GM23338 (cell line): ENCODE measurements around the gene TNIP1. TPM values are rescaled to one million over a fixed set of nuclear protein-coding genes. Genes with fewer than 3 reads are reported as not detected.

Experiments
- ATAC-seq: fragments of 200-7000 bp; cut with Tn5 transposase; 3 replicates; pipeline ENCODE4 v1.9.1; 2020
- DNase-seq: peaks from one replicate; pipeline ENCODE4 v3.0.0-alpha.2; 2015; ENCODE audit warnings: low spot score
- H2AFZ ChIP-seq: fragments of 200-600 bp; sonication (generic); 2 replicates; pipeline ENCODE4 v1.8.0; 2016; ENCODE audit warnings: antibody characterized with exemption, mild to moderate bottlenecking, moderate library complexity
- H3F3A ChIP-seq: fragments of 200-600 bp; sonication (generic); replicated peaks from 2 replicates; pipeline ENCODE4 v1.8.0; 2017; ENCODE audit warnings: antibody characterized with exemption, mixed run types, low read depth
- H3K27ac ChIP-seq: fragments of 200-600 bp; sonication (generic); 2 replicates; pipeline ENCODE4 v1.6.1; 2016; ENCODE audit warnings: low read depth
- H3K27me3 ChIP-seq: fragments of 200-600 bp; sonication (generic); 2 replicates; pipeline ENCODE4 v1.8.0; 2016; ENCODE audit warnings: mild to moderate bottlenecking, mixed run types, moderate library complexity; ENCODE audit not compliant: insufficient read depth
- H3K36me3 ChIP-seq: fragments of 200-600 bp; sonication (generic); 2 replicates; pipeline ENCODE4 v1.8.0; 2016; ENCODE audit warnings: mild to moderate bottlenecking; ENCODE audit not compliant: insufficient read depth
- H3K4me1 ChIP-seq: fragments of 200-600 bp; sonication (generic); 2 replicates; pipeline ENCODE4 v1.8.0; 2016; ENCODE audit warnings: mild to moderate bottlenecking, moderate library complexity; ENCODE audit not compliant: insufficient read depth
- H3K4me2 ChIP-seq: fragments of 200-600 bp; sonication (generic); 2 replicates; pipeline ENCODE4 v1.7.1; 2017; ENCODE audit warnings: mixed run types
- H3K4me3 ChIP-seq: fragments of 200-600 bp; sonication (generic); 2 replicates; pipeline ENCODE4 v1.6.1; 2016; ENCODE audit warnings: mixed run types
- H3K79me2 ChIP-seq: fragments of 200-600 bp; sonication (generic); replicated peaks from 2 replicates; pipeline ENCODE4 v1.8.0; 2017; ENCODE audit warnings: mild to moderate bottlenecking; ENCODE audit not compliant: insufficient read depth
- H3K9me2 ChIP-seq: fragments of 200-600 bp; sonication (generic); 2 replicates; pipeline ENCODE4 v1.8.0; 2017; ENCODE audit not compliant: insufficient read depth
- H4K20me1 ChIP-seq: fragments of 200-600 bp; sonication (generic); replicated peaks from 2 replicates; pipeline ENCODE4 v1.8.0; 2017; ENCODE audit warnings: mild to moderate bottlenecking; ENCODE audit not compliant: insufficient read depth
- H3K27ac Mint-ChIP-seq: 2 replicates; pipeline ENCODE4 v1.8.0; 2020; ENCODE audit warnings: inconsistent platforms, mild to moderate bottlenecking, moderate library complexity, mixed read lengths
- H3K27me3 Mint-ChIP-seq: 3 replicates; pipeline ENCODE4 v1.8.0; 2022; ENCODE audit warnings: low read depth, mild to moderate bottlenecking, moderate library complexity, mixed read lengths, inconsistent platforms; ENCODE audit not compliant: insufficient read depth, poor library complexity
- H3K36me3 Mint-ChIP-seq: 3 replicates; pipeline ENCODE4 v1.8.0; 2021; ENCODE audit warnings: low read depth, mild to moderate bottlenecking, inconsistent platforms, moderate library complexity, mixed read lengths
- H3K4me1 Mint-ChIP-seq: 3 replicates; pipeline ENCODE4 v1.8.0; 2020; ENCODE audit warnings: mild to moderate bottlenecking, inconsistent platforms, mixed read lengths
- H3K4me3 Mint-ChIP-seq: 3 replicates; pipeline ENCODE4 v1.8.0; 2021; ENCODE audit warnings: moderate library complexity, mild to moderate bottlenecking, inconsistent platforms, mixed read lengths
- H3K9me3 Mint-ChIP-seq: 3 replicates; pipeline ENCODE4 v1.8.0; 2020; ENCODE audit warnings: moderate library complexity, mild to moderate bottlenecking, inconsistent platforms, mixed read lengths
- CREB1 ChIP-seq: fragments of 250-450 bp; sonication (Bioruptor Pico); IDR thresholded peaks from 2 replicates; pipeline ENCODE4 v1.5.0; 2020; ENCODE audit warnings: low read depth, mild to moderate bottlenecking, moderate library complexity
- EZH2 ChIP-seq: fragments of 200-600 bp; sonication (generic); IDR thresholded peaks from one replicate; pipeline ENCODE4 v1.8.0; 2017; ENCODE audit warnings: antibody characterized with exemption, mild to moderate bottlenecking, low read depth; ENCODE audit not compliant: unreplicated experiment
- EZH2phosphoT487 ChIP-seq: fragments of 200-600 bp; sonication (generic); IDR thresholded peaks from one replicate; pipeline ENCODE4 v1.8.1; 2018; ENCODE audit warnings: antibody characterized with exemption; ENCODE audit not compliant: unreplicated experiment
- JUNB ChIP-seq: IDR thresholded peaks from one replicate; pipeline ENCODE4 v1.6.1; 2016; ENCODE audit warnings: antibody characterized with exemption; ENCODE audit not compliant: unreplicated experiment
- NANOG ChIP-seq: IDR thresholded peaks from 2 replicates; pipeline ENCODE4 v1.6.1; 2016; ENCODE audit warnings: antibody characterized with exemption, borderline replicate concordance
- POLR2AphosphoS5 ChIP-seq: IDR thresholded peaks from 2 replicates; pipeline ENCODE4 v1.6.1; 2016; ENCODE audit warnings: antibody characterized with exemption, low read depth
- REST ChIP-seq: IDR thresholded peaks from one replicate; pipeline ENCODE4 v1.6.1; 2018; ENCODE audit warnings: antibody characterized with exemption; ENCODE audit not compliant: unreplicated experiment
- STAT1 ChIP-seq: IDR thresholded peaks from one replicate; pipeline ENCODE4 v1.6.1; 2016; ENCODE audit warnings: antibody characterized with exemption; ENCODE audit not compliant: unreplicated experiment
- ZNF114 ChIP-seq: fragments of 250-450 bp; sonication (Bioruptor Pico); IDR thresholded peaks from 2 replicates; pipeline ENCODE4 v1.5.0; 2020; ENCODE audit warnings: mild to moderate bottlenecking, moderate library complexity
- ZNF331 ChIP-seq: fragments of 250-450 bp; sonication (Bioruptor Pico); IDR thresholded peaks from 2 replicates; pipeline ENCODE4 v1.5.0; 2020; ENCODE audit warnings: low read depth, mild to moderate bottlenecking, moderate library complexity
- ZNF462 ChIP-seq: fragments of 250-450 bp; sonication (Bioruptor Pico); IDR thresholded peaks from 2 replicates; pipeline ENCODE4 v1.5.0; 2020; ENCODE audit warnings: mild to moderate bottlenecking, moderate library complexity
- polyA plus RNA-seq: library from polyadenylated mRNA; unstranded; fragments of >200 nt; fragmentation: Nextera tagmentation; extraction: Ambion mirVana; gene quantifications from 2 replicates; pipeline ENCODE4 v1.2.1, GENCODE V29; 2016
- total RNA-seq: library from RNA; depleted of rRNA; stranded (reverse); fragments of >200 nt; shearing (Covaris generic); gene quantifications from 2 replicates; pipeline ENCODE4 v1.2.3, GENCODE V29; 2014
- TF ChIP-seq, protein P1 (sequence below), 2 experiments: fragments of 200-600 bp in 1 of 2; sonication (generic) in 1 of 2; conservative IDR thresholded peaks; 2 replicates each; pipeline versions ENCODE4 v1.5.1 to v1.6.1; 2016 to 2017; ENCODE audit warnings: antibody characterized with exemption in 2 of 2, low read depth in 2 of 2, mild to moderate bottlenecking in 2 of 2, moderate library complexity in 1 of 2
- TF ChIP-seq, protein P2 (sequence below): IDR thresholded peaks from 2 replicates; pipeline ENCODE4 v1.6.1; 2016; ENCODE audit warnings: antibody characterized with exemption

The TNIP1 gene
- total and polyA plus RNA-seq, 2 experiments from 2014 or later = 10.3 to 29.6 TPM

DNA sequence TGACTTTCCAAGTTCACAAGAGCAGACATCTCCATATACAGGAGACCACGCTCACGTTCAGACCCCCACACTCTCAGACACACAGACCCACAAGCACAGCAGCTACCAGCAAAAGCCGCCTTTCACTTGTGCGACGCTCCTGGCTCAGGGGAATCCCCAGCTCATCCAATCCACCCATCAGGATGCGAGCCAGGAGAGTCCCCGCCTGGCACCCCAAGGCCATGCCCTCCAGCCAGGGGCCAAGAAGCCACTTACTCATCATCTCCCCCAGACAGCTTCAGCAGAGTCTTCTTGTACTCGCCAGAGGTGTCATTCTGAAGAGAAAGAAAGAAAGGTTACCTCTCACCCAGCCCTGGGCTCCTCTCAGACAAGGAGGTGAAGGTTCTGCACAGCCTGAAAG, 47.1 kb upstream of the TNIP1 start:
- Histone ChIP-seq H3K4me3 (no peak overlapping the region), H3K4me2 (no peak overlapping the region), H4K20me1 (peaks cover 6% of the 10 kb centered on the region), H3F3A (no peaks in the 10 kb centered on the region), H3K9me2 (no peaks in the 10 kb centered on the region), H3K4me1 (no peaks in the 10 kb centered on the region), H2AFZ (no peak overlapping the region), H3K36me3 (peaks cover 11% of the 10 kb centered on the region), H3K27me3 (no peaks in the 10 kb centered on the region), H3K27ac (no peak overlapping the region), H3K79me2 (no peaks in the 10 kb centered on the region)
- DNase-seq (no peak), ATAC-seq (no peak)
- H3K4me1 Mint-ChIP-seq = peaks cover 17% of the 10 kb centered on the region
- H3K27ac Mint-ChIP-seq = no peak overlapping the region
- peaks cover 24% of the 10 kb centered on the region for H3K36me3 Mint-ChIP-seq
- no peaks in the 10 kb centered on the region for H3K9me3 Mint-ChIP-seq
- no peak overlapping the region for H3K4me3 Mint-ChIP-seq
- TF ChIP-seq NANOG (no peak), POLR2AphosphoS5 (no peak), EZH2 (no peak), STAT1 (no peak), REST (no peak), ZNF462 (no peak), ZNF331 (CRISPR knock-in tag) (no peak), ZNF114 (CRISPR knock-in tag) (no peak), CREB1 (CRISPR knock-in tag) (no peak), EZH2phosphoT487 (no peak), JUNB (no peak)
- TF ChIP-seq, protein P1, sequence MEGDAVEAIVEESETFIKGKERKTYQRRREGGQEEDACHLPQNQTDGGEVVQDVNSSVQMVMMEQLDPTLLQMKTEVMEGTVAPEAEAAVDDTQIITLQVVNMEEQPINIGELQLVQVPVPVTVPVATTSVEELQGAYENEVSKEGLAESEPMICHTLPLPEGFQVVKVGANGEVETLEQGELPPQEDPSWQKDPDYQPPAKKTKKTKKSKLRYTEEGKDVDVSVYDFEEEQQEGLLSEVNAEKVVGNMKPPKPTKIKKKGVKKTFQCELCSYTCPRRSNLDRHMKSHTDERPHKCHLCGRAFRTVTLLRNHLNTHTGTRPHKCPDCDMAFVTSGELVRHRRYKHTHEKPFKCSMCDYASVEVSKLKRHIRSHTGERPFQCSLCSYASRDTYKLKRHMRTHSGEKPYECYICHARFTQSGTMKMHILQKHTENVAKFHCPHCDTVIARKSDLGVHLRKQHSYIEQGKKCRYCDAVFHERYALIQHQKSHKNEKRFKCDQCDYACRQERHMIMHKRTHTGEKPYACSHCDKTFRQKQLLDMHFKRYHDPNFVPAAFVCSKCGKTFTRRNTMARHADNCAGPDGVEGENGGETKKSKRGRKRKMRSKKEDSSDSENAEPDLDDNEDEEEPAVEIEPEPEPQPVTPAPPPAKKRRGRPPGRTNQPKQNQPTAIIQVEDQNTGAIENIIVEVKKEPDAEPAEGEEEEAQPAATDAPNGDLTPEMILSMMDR (conservative IDR thresholded peaks at IDR 0.05; ENCODE audit: low read depth in 2 of 2) = no peak
- TF ChIP-seq, protein P2, sequence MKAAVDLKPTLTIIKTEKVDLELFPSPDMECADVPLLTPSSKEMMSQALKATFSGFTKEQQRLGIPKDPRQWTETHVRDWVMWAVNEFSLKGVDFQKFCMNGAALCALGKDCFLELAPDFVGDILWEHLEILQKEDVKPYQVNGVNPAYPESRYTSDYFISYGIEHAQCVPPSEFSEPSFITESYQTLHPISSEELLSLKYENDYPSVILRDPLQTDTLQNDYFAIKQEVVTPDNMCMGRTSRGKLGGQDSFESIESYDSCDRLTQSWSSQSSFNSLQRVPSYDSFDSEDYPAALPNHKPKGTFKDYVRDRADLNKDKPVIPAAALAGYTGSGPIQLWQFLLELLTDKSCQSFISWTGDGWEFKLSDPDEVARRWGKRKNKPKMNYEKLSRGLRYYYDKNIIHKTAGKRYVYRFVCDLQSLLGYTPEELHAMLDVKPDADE = no peak
- H3K27me3 Mint-ChIP-seq = peaks cover 12% of the 10 kb centered on the region
